ENCODE data around the gene GEN1.
"Not testable (repeated sequence)": the region's sequence is repeated elsewhere in the genome, so short reads cannot be mapped to it uniquely, and the experiment has no call there.

GEN1 gene

GRCh38 chr2:17798338-17798737, 44.4 kb downstream of the GEN1 start:
- DNase-seq, result no peak

DNA sequence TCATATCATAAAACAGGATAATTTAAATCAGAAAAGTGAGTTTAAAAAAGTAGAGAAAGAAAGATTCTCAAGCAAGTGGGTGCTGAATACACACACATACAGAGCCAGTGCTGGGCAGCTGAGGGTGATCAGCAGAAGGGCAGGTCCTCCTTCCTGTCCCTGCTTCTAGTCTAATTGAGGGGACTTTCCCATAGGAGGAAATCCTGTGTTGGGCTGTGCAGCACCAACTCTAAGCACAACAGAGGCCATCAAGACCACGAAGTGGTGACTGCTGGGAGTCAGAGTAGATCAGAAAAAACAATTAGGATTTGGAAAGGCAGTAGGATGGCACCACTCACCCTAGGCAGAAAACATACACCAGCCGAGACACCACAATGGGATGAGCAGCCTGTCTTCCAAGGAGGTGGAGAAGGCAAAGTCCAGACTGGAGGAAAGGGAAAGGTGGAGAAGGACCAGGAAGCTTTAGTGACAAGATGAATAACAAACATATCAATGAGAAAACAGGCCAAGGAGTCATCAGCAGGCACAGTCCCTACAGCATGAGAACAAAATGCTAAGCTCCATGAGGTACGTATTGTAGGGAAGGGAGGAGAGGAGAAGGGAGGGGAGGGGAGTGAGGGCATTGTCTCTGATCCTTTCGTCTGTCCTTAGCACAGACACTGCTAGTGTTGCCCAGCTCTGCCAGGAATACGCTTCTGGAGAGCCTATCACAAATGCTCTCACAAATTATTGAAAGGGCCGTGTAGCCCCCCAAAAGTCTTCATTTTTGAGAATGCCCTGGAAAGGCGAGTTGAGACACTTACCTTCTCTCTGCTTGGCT, 45.6 kb downstream of the GEN1 start:
- DNase-seq, result no peak

DNA sequence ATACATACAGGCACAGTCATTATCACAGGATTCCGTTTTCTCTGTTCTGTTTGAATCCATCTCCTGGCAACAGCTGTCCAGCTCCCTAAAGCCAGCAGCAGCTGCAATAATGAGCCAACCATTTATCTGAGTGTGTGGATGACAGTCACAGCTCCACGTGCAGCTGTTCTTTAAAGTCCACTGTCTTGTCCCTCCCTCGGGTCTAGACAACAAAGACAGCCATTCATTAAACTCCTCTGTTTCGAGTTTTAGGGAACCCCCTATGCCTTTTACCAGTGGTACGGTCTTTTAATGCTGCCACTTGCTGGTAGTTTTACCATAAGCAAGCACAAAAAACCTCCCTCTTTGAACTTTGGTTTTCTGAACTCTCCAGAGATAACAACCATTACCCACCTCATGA, 46.3 kb downstream of the GEN1 start:
- peak; percentile 38 for DNase-seq

DNA sequence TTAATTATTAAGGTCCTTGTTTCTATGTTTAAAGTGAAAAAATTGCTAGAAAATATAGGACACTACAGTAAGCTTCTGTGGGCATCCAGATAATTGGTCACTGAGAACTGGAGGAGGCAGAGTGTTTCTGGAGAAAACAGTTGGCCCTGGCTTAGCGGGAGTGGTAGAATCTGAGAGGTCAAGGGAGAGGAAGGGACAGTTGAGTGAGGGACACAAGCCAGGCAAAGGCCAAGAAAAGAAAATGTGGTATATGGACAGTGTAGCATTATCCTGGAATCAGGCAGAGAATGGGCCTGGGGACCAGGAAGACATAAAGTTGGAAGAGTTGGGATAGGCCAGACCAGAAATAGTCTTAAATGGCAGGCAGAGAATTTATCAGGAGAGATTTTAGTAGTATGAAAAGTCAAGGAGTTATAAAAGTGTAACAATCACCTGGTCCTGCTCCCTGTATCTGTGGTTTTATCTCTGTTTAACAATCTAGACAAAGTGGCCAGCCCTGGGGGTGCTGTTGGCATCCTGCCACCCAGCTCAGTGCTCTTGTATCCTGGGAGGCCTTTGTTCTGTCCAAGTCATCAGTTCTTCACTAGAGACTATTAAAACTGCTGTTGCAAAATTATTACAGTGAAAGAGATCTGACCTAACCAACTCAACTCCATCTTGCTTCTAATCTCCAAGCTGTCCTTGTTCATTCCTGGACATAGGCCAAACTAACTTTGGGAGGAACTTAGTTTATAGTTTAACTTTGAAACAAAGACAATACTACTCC, 46.9 kb downstream of the GEN1 start:
- DNase-seq, result no peak

DNA sequence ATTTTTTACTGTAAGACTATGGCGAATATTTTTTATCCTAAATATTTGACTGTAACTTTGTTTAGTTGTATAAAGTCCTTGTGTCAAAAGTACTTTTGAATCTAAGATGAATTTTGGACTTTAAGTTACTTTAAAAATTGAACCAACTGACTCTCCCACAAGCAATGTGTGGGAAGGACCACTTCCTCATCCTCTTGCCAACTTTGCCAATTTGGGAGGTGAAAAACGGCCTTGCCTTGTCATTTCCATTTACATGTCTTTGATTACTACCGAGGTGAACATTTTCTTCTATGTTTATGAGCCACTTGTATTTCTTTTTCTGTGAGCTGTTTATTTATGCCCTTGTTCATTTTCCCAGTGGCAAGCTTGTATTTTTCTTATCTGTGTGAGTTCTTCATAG, 49.6 kb downstream of the GEN1 start:
- no peak for DNase-seq

- no peak for DNase-seq
These were observed 50.4 kb downstream of the GEN1 start for GRCh38 chr2:17804358-17804757.

- no peak for DNase-seq
These were observed 51.2 kb downstream of the GEN1 start for GRCh38 chr2:17805166-17805565.

GRCh38 chr2:17805717-17806363, 51.9 kb downstream of the GEN1 start:
- DNase-seq, result no peak

DNA sequence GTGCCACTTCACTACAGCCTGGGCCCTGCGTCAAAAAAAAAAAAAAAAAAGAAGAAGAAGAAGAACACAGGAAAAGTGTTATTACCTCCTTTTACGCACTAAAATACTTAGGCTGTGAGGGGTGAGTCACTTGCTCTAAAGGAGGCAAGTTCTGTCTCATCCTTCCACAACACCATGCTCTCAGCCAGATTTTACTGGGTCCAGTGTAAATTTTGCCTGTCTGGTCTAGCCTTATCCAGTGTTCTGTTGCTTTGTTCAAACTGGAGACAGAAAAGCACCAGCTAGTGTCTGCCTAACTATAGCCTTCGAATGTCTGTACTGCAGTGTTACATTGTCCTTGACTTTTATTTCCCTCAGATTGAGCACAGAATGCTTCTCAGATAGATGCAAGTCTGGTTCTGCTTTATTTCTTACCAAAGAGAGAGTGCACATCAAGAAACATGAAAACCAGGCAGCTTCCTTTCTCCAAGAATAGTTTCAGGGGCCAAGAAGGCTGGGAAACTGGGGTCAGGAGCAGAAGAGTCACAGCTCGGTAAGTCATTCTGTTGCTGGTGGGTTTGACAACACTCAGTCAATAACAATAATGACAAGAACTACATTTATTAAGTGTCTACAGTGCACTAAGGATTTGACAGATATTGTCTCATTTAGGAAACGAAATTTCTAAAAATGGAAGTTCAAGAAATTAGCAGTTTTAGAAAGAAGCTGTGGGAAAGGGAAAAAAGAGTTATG, 59.2 kb downstream of the GEN1 start:
- no peak for DNase-seq

DNA sequence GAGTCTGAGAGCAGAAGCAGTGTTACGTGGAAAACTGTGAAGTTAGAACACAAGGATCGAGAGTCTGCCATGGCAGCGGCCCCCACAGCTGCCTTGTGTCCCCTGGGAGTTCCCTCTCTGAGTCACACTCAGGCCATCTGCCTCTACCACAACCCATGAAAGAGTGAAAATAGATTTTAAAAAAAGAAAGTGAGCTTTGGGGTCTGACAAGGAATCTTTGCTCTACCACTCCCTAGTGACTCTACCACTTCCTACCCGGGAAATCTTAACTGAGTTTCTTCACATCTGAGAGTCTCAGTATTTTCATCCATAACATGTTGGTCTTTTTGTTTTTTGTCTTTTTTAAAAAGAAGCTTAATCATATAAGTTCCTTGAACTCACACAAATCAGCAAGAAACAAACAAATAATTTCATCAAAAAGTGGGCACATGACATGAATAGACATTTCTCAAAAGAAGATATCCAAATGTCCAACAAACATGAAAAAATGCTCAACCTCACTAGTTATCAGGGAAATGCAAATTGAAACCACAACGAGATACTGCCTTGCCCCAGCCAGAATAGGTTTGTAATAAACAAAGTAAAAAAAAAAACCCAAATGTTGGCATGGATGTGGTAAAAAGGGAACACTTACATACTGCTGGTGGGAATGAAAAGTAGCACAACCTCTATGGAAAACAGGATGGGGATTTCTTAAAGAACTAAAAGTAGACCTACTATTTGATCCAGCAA, 60.0 kb downstream of the GEN1 start:
- no peak for DNase-seq

- no peak for DNase-seq
These were observed 60.7 kb downstream of the GEN1 start for GRCh38 chr2:17814601-17815000.

GRCh38 chr2:17815468-17816184, 61.7 kb downstream of the GEN1 start:
- DNase-seq, result no peak

- no peak for DNase-seq
These were observed 62.7 kb downstream of the GEN1 start, which contains the start of gene MSGN1 for GRCh38 chr2:17816396-17817245. Gene MSGN1 (plus strand): TSS chr2:17816460. CDS start chr2:17816519, 59 bp downstream.

DNA sequence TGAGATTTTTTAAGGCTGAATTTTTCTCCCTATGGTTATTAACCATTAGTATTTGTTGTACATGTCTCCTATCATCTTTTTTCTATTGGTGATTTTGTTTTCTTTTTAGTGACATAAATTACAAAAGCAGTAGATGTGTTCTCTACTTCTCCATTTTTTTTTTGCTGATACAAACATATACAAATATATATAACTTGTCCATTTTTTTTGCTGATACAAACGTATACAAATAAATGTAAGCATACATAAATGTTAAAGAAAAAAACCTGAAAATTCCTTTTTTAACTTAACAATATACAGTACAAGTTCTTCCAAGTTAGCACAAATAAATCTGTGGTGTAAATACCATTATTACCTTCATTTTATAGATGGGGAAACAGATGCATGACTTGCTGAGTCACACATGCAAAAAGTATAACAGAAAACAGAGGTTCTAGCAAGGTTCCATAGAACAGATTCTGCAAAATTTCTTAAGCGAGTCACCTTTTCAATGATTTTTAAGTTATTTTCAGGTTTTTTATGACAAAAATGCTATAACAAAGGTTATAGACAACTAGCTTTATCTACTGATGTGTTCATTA, 64.4 kb downstream of the GEN1 start:
- no peak for DNase-seq

DNA sequence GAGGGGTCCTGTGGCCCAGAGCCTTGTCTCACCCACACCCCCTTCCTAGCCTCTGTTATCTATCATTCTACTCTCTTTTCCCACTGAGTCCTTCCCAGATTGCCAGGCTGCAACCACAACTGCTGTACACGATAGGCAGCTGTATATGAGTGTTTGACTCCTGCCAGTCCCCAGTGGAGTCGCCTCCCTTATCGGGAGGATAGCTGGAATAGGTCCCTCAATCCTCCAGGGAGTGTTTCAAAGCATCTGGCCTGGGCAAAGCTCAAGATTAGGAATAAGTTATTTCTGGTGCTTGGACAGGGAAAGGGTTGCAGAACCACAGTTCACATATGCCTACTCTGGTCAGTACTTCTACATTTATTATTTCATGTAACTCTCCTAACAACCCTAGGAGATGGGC, 67.1 kb downstream of the GEN1 start:
- no peak for DNase-seq

DNA sequence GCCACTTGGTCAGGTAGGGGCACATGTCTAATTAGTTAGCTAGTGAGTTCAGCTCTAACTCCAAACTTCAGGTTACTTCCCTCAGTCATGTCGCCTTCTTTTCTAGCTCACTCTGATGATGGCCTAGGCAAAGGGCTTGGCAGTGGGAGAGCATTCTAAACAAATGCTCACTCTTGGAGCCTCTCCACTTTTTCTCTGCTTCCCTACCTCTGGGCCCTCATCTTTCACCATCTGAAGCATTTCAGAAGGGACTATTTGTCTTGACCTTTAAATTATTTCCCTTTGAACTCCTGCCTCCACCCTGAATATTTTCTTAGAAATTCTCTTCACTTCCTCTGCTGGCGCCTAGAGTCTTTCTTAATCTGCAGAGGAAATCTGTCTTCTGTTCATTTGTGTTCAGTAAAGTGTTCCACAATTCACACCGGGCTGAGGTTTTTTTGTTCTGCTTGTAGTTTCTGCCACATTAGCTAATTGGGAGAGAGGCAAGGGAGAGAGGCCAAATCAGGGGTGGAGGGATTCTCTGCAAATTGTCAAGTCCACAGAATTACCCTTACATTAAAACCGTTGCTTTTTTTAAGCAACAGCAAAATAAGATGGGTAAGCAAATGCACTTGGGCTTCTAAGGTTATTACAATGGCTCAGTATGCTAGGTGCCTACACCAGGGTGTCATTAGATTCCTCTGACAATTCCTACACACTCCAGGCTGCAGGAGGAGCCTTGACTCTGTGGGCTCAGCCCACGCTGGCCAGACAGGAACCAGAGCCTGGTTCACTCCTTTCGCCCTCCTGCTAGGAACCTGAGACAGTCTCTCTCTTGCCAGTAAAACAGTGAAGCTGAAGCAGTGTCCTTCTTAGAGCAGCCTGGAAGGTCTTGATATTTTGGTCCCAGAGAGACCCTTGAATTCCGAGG, 67.9 kb downstream of the GEN1 start:
- DNase-seq, result no peak

DNA sequence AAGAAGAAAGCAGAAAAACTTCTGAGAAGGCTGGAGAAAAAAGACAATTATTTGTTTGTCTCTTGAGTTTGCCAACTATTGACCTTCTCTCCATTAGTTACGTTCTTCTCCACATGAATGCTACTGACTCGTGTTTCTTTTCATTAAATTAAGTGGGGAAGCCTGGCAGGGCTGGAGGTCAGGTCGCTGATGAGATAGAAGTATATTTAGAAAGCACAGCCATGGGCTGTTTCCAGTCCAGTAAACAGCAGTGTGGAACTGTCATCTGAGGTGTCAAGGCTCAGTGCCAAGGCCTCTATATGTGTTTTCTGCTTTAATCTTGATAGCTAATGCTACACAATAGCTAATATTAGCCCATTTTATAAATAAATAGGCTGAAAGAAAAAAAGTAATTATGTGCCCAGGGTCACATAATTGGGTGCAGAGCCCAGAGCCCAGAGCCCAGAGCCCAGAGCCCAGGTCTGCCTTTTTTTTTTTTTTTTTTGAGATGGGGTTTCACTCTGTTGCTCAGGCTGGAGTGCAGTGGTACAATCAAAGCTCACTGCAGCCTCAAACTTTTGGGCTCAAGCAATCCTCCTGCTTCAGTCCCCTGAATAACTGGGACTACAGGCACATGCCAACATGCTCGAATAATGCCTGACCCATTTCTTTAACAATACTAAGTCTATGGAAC, 68.6 kb downstream of the GEN1 start:
- no peak for DNase-seq

DNA sequence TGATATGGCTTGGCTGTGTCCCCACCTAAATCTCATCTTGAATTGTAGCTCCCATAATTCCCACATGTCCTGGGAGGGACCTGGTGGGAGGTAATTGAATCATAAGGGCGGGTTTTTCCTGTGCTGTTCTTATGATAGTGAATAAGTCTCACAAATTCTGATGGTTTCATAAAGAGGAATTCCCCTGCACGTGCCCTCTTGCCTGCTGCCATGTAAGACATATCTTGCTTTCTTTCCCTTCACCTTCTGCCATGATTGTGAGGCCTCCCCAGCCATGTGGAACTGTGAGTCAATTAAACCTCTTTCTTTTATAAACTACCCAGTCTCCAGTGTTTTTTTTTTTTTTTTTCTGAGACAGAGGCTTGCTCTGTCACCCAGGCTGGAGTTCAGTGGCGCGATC, 69.7 kb downstream of the GEN1 start:
- DNase-seq, result not testable (repeated sequence)

DNA sequence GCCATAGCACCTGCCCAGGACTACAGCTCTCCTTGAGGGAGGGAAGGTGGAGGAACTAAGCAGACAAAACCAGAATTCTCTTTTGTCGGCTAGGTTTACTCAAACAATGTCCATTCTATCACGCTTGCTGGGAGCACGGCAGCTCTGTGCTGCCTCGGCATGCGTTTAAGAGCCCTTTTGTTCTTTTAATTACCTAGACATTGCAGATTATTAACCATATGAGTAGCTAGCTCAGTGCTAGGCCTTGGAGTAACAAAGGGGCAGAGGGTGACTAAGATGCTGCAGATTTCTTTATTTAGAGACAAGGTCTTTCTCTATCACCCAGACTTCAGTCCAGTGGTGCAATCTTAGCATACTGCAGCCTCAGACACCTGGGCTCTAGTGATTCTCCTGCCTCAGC, 73.4 kb downstream of the GEN1 start:
- DNase-seq, result no peak
